NCI-H1417 (cell line): ENCODE data around the gene DCP2.

ENCODE experiments used
- DNase-seq, 3 experiments: peaks; one replicate each; lab custom pipeline; 2025; lab: John Stamatoyannopoulos, UW

DCP2 gene

DNA sequence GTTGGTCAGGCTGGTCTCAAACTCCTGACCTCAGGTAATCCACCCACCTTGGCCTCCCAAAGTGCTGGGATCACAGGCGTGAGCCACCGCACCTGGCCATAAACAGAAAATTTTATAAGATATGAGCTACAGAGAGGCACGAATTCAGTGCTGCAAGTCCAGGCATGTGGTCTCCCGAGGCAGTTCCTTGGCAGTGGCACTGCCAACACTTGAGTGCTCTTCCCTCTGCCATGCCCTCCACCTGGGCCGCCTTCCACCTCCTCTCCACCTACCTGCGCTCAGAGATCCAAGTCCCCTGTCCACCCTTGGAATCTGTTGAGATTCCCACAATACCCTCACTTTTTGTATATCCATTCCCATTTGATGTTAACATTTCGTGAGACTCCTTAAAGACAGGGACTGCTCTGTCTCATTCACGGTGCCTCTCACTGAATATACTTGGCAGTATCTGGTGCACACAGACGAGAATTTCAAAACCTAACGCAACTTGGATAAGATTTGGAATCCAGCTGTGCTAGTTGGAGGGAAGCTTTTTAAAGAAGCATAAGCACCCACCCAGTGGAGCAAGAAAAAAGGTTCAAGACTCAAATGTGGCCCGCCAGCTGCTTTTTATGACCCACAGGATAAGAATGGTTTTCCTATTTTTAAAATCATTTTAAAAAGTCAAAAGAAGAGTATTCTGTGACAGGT is 68.3 kb downstream of the DCP2 start:
- no peak for DNase-seq

GRCh38 chr5:113047234-113047633 is 70.6 kb downstream of the DCP2 start:
- DNase-seq = no peak

- DNase-seq = no peak
Measured at GRCh38 chr5:113047733-113048652, 71.4 kb downstream of the DCP2 start.

- DNase-seq = no peak
Measured at GRCh38 chr5:113048931-113049330, 72.3 kb downstream of the DCP2 start.

- DNase-seq = no peak
Measured at GRCh38 chr5:113050721-113051382, 74.3 kb downstream of the DCP2 start.

- no peak for DNase-seq
Measured at GRCh38 chr5:113052041-113052795, 75.6 kb downstream of the DCP2 start.

- no peak for DNase-seq
Measured at GRCh38 chr5:113053511-113053995, 77.0 kb downstream of the DCP2 start.

- DNase-seq = no peak
Measured at GRCh38 chr5:113054899-113055298, 78.3 kb downstream of the DCP2 start.

DNA sequence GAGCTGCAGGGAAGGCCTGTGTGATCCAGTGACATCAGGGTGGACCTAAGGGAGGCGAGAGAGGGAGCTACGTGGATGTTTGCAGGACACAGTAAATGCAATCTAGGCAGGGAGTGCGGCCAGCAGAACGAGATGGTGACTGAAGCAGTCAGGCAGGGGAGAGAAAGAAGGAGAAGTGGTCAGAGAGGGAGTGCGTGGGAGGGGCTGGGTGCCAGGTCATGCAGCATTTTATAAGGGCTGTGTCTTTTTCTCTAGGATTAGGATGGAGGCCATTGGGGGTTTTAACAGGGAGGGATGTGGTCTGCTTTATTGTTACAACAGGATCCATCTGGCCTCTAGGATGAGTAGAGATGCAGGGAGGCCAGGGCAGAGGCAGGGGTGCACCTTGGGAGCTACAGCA is 80.4 kb downstream of the DCP2 start:
- DNase-seq = no peak

DNA sequence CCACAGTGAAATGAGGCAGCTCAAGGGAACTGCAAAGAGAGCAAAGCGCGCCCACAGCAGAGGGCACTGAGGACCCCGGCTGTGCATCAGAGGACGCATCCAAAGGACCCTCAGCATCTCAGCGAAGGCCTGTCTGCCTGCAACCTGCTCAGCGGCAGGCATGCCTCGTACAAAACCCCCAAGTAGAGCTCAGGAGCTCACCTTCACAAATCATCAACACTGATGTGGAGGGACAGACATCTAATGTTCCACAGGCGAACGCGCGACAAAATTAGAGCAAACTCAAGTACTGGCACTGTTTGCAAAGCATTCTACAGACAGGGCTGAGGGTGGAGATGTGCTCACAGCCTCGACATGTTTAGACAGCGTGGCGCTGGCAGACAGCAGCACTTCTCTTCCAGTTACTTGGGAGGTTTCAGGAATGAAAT is 81.0 kb downstream of the DCP2 start:
- peak in 1 of 3 experiments; percentile 37 for DNase-seq

DNA sequence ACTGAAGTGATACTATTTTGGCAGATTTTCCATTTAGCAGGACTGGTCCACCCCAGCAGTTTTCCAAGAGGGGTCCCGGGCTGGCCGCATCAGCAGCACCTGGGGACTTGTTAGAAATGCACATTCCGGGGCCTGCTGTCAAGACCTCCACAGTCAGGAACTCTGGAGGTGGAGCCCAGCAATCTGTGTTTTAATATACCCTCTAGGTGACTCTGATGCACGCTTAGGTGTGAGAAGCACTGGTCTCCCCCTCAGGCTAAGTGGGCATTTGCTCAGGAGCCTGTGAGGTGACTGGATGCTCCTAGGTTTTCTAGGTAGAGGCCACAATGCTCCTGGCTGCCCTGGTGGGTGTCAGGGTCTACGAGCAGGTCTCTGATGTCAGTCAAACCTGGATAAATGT is 81.7 kb downstream of the DCP2 start:
- DNase-seq = no peak

- DNase-seq = no peak
Measured at GRCh38 chr5:113058706-113059226, 82.2 kb downstream of the DCP2 start.

- peak; percentile 36 to 67 (median 47) for DNase-seq
Measured at GRCh38 chr5:113059232-113060040, 82.8 kb downstream of the DCP2 start.

GRCh38 chr5:113060408-113061025 is 83.9 kb downstream of the DCP2 start:
- DNase-seq = no peak

DNA sequence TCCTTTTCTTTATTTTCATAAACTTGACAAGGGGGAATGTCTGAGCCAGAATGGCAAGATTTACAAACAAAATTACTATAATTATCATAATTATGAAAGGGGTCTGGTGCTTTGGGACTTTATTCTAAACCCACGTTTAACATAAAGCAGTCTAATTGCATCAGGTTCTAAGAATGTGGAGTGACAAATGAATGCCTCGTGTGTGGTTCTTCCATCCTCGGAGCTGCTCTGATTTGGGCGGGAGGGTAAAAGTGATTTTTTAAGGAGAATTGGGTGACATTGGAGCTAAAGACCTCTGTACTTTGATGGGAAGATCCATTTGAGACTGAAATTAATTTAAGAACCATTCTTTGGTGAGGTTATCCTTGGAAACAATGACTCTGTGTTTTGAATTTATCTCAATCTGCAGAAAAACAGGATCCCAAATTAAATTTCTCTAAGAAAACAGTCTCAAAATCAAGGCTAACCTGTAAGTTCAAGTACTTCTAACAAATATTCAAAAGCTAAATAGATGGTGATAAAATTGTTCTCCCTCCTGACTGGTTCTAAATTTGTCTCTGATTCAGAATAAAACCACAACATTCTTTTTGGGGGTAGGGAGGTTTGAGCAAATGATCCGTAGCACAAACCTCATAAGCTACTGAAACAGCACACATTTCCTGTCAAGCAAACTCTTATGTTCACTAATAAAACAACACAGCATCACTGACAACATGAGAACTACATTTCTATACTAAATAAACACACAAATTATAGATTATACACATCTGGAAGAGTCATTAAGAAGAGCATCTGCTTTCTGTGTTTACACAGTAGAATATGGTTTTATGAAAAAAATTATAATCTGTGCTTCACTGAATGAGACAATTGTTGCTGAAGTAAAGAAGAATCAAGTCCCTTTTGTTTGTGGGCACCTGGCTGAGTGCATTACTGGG is 85.5 kb downstream of the DCP2 start:
- peak in 1 of 3 experiments; percentile 72 for DNase-seq

DNA sequence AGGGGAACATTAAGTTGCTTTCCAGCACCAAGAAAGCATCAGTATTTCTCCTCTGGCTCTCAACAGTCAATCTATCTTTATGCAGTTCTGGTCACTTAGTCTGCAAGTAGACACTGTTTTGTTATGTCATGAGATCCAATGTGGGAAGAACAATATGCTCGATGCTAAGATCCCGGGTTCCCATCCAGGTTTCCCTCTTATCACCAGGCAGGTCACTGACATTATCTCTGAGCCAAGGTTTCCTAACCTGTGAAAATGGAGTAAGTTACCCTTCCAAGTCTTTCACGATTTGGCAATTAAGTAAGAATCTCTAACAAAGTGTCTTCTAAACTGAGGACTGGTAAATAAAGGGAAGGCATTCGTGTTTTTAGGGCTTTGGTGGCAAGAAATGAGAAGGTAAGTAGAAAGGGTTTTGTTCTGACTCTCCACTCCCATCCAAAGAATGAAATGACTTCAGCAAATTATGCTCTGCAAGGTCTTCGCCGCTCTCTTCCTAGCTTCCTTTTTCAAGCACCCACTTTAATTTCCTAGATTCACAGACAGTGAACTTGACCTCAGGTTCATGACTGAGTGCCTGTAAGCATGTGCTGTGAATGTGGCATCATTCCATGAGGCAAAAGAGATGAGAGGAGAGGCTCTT is 86.4 kb downstream of the DCP2 start:
- peak in 1 of 3 experiments; percentile 20 for DNase-seq

- DNase-seq = no peak
Measured at GRCh38 chr5:113063927-113064326, 87.3 kb downstream of the DCP2 start.

GRCh38 chr5:113064806-113065205 is 88.2 kb downstream of the DCP2 start:
- no peak for DNase-seq
